HAP-1 (cell line): ENCODE data around the gene ICA1.
A peak's percentile ranks its signal among the peaks of the same experiment; 100 is the strongest.
"Not testable (repeated sequence)": the region's sequence is repeated elsewhere in the genome, so short reads cannot be mapped to it uniquely, and the experiment has no call there.

Experiments
- DNase-seq, 2 experiments: peaks; one replicate each; pipeline ENCODE4 v3.0.0-alpha.2; 2016 to 2020; ENCODE audit warnings: low spot score in 2 of 2
- H3K27me3 ChIP-seq: fragments of 250-450 bp; sonication (Bioruptor Pico); 2 replicates; pipeline ENCODE4 v1.5.1; 2020; ENCODE audit warnings: low read depth, mild to moderate bottlenecking, moderate library complexity
- H3K36me3 ChIP-seq: fragments of 250-450 bp; sonication (Bioruptor Pico); replicated peaks from 2 replicates; pipeline ENCODE4 v1.5.1; 2020; ENCODE audit warnings: mild to moderate bottlenecking
- H3K4me1 ChIP-seq: fragments of 250-450 bp; sonication (Bioruptor Pico); 2 replicates; pipeline ENCODE4 v1.5.1; 2020; ENCODE audit warnings: mild to moderate bottlenecking
- H3K4me3 ChIP-seq: fragments of 250-450 bp; sonication (Bioruptor Pico); 2 replicates; pipeline ENCODE4 v1.5.1; 2020; ENCODE audit warnings: mild to moderate bottlenecking, moderate library complexity
- H3K9me3 ChIP-seq: fragments of 250-450 bp; sonication (Bioruptor Pico); 2 replicates; pipeline ENCODE4 v1.5.1; 2020; ENCODE audit warnings: mild to moderate bottlenecking, moderate library complexity
- in situ Hi-C: fragments of 300-500 bp; cut with MboI; formaldehyde crosslinking; loops from 3 replicates; pipeline ENCODE4 v1.14.3; 2020; ENCODE audit warnings: low sequenced_read_pairs, inconsistent platforms, mixed read lengths

Gene ICA1

GRCh38 chr7:8068892-8069686 is 192.9 kb downstream of the ICA1 start:
- no peaks in the 10 kb centered on the region for H3K36me3 ChIP-seq
- H3K9me3 ChIP-seq: no peaks in the 10 kb centered on the region
- no peaks in the 10 kb centered on the region for H3K27me3 ChIP-seq
- peaks cover 17% of the 10 kb centered on the region for H3K4me1 ChIP-seq
- no peak for DNase-seq
- no peak overlapping the region for H3K4me3 ChIP-seq
- in situ Hi-C loops: no loop called here

GRCh38 chr7:8065356-8065813 is 196.6 kb downstream of the ICA1 start:
- in situ Hi-C loops: no loop called here
- Histone ChIP-seq H3K9me3 (no peaks in the 10 kb centered on the region), H3K27me3 (no peaks in the 10 kb centered on the region), H3K4me3 (no peak overlapping the region), H3K4me1 (peaks cover 17% of the 10 kb centered on the region), H3K36me3 (no peaks in the 10 kb centered on the region; the same call in 1 of the 2 replicates)
- DNase-seq: peak in 1 of 2 experiments; percentile 21

- no peaks in the 10 kb centered on the region; the same call in 1 of the 2 replicates for H3K36me3 ChIP-seq
- in situ Hi-C loops: no loop called here
Observed at GRCh38 chr7:8064828-8065227, 197.1 kb downstream of the ICA1 start.

GRCh38 chr7:8063706-8064297 is 198.2 kb downstream of the ICA1 start:
- in situ Hi-C loops: no loop called here
- H3K4me1 ChIP-seq: peaks cover 17% of the 10 kb centered on the region
- no peaks in the 10 kb centered on the region; the same call in 1 of the 2 replicates for H3K36me3 ChIP-seq
- no peak for DNase-seq
- H3K9me3 ChIP-seq: no peaks in the 10 kb centered on the region
- no peak overlapping the region for H3K4me3 ChIP-seq
- H3K27me3 ChIP-seq: no peaks in the 10 kb centered on the region

More at GRCh38 chr7:8064828-8065227, 197.1 kb downstream of the ICA1 start:
- Histone ChIP-seq H3K27me3 (no peaks in the 10 kb centered on the region), H3K4me1 (peaks cover 17% of the 10 kb centered on the region), H3K4me3 (no peak overlapping the region), H3K9me3 (no peaks in the 10 kb centered on the region)
- DNase-seq: no peak

- H3K4me3 ChIP-seq, H3K27me3 ChIP-seq, DNase-seq, H3K9me3 ChIP-seq, H3K36me3 ChIP-seq, in situ Hi-C loops: not testable (repeated sequence)
- H3K4me1 ChIP-seq: peaks cover 17% of the 10 kb centered on the region
Observed at GRCh38 chr7:8063300-8063699, 198.7 kb downstream of the ICA1 start.
